CD4-positive, alpha-beta T cell treated with Interleukin-12 subunit alpha and Interleukin-12 subunit beta, for 1 hour (primary cell): ENCODE measurements around the gene EXOC7.

Source experiments
- DNase-seq: peaks from one replicate; pipeline ENCODE4 v3.0.0-alpha.2; 2020

Gene EXOC7

GRCh38 chr17:76119409-76120371 lies 16.1 kb upstream of the EXOC7 start:
- no peak for DNase-seq

- DNase-seq: no peak
Measured at GRCh38 chr17:76115138-76115754, 11.7 kb upstream of the EXOC7 start.

GRCh38 chr17:76111956-76112355 lies 8.4 kb upstream of the EXOC7 start:
- DNase-seq: no peak

- DNase-seq: peak; percentile 43
Measured at GRCh38 chr17:76107509-76107908, 3.9 kb upstream of the EXOC7 start.

DNA sequence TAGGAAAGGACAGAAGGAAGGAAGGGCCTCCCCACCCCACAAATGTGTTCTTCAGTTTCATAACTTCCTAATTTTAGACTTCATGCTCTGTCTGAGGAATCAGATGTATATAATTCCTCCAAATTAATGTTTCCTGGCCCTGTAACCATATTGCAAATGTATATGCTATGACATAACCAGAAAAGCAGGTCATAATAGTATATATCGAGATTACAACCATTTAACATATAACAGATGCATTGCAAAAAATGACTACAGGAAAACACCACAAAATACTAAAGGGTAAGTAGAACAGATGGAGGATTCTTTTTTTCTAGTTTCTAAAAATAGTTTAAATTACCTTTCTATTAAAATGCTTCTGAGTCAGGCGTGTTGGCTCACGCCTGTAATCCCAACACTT lies 3.1 kb upstream of the EXOC7 start:
- DNase-seq: no peak

DNA sequence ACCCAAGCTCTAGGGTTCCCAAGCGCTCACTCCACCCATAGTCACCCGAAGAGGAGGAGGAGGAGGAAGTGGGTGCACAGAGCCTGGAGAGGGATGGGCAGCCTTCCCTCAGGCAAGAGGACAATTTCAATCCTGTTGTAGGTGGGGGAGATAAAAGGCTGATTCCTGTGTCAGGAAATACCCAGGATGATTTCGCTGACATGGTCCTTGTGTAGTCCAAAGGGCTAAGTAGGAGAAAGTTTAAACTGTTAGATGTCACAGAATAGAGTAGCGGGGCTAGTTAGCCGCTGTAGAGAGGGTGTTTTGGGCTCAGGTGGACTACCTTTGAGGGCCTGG lies 1.3 kb upstream of the EXOC7 start:
- DNase-seq: no peak

DNA sequence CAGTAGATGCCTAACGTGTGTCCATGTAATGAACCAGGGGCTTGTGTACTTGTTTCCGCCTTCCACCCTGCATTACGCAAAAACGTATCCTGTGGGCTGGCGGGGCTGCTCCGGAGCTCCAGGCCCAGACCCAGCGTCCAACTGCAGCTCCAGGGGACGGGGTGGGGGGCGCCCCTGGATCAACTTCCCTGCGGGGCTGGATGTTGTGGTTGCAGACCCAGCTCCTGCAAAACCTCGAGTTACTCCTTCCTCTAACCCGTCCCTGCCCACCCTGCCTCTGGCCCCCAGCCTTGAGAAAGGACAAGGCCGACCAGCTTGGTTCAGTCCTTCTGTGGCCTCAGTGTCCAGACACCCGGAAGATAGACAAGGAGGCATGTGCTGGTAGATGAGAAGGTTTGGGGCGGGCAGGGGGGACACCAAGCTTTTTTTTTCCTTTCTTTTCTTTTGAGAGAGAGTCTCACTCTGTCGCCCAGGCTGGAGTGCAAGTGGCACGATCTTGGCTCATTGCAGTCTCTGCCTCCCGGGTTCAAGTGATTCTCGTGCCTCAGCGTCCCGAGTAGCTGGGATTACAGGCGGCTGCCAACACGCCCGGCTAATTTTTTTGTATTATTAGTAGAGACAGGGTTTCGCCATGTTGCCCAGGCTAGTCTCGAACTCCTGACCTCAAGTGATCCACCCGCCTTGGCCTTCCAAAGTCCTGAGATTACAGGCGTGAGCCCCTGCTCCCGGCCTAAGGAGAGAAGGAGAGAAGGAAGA lies 731 bp upstream of the EXOC7 start:
- DNase-seq: no peak

DNA sequence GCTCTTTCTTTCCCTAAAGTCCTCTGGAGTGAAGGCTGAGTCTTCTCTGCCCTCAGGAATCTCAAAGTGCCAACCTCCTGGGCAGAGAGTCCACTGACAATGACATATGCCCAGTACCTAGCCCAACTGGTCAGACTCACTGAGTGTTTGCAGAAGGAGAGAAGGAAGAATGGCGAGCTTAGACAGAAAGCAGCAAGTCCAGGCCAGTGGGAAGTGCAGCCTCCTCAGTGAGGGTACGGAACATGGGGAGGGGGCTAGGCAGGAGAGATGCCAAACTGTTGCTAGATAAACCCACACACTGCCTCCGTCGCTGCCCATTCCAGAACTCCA lies 678 bp downstream of the EXOC7 start:
- DNase-seq: no peak

GRCh38 chr17:76097716-76098295 lies 5.8 kb downstream of the EXOC7 start:
- DNase-seq: no peak

DNA sequence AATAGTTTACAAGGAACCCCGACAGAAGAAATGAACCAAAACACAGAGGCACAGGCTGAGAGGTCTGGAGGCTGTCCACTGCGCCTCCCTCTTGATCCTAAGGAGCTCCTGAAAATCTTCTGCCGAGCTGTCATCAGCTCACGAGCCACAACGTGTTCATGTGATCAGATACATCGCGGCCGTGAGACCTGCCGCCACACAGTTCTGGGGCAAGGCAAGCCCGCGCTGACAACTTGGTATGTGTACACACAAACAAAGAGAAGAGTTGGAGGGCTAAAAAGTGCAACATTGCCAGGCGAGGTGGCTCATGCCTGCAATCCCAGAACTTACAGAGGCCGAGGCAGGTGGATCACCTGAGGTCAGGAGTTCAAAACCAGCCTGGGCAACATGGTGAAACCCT lies 7.6 kb downstream of the EXOC7 start:
- DNase-seq: no peak

GRCh38 chr17:76094046-76094445 lies 9.5 kb downstream of the EXOC7 start:
- DNase-seq: no peak

GRCh38 chr17:76092526-76093413 lies 10.8 kb downstream of the EXOC7 start:
- no peak for DNase-seq

DNA sequence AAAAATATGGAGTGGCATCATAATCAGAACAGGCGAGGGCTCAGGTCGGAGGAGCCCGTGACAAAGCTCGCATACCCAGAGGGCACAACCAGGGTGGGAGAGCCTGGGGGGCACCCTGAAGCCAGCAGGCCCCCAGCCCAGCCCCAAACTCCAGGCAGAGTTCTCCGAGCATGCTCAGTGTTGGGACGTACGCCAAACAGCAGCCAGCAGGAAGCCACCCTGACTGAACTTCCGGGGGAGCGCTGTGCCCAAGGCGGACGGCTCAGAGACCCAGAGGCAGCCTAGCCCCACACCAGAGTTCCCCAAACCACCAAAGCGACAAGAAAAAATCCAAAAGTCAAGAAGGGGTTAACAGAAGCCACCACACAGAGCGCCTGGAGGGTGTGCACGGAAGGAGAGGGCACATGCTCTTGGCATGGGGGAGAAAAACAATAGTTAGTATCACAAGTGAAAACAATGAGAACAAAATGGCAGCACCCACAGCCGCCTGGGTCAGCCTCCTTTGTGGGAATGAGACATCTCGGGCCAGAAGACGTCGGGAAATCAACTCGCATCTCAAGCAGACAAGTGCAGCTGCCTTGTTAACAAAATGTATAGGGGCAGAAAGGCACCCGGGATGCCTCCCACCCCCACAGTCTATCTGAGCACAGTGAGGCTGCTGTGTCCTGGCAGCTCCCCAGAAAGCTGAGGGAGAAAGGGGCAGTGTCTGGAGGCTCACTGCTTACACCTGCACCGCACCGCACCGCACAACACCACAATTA lies 11.9 kb downstream of the EXOC7 start:
- DNase-seq: peak; percentile 34

GRCh38 chr17:76090517-76091129 lies 13.0 kb downstream of the EXOC7 start:
- DNase-seq: no peak

GRCh38 chr17:76089680-76090516 lies 13.7 kb downstream of the EXOC7 start:
- no peak for DNase-seq

GRCh38 chr17:76088868-76089576 lies 14.6 kb downstream of the EXOC7 start:
- no peak for DNase-seq

DNA sequence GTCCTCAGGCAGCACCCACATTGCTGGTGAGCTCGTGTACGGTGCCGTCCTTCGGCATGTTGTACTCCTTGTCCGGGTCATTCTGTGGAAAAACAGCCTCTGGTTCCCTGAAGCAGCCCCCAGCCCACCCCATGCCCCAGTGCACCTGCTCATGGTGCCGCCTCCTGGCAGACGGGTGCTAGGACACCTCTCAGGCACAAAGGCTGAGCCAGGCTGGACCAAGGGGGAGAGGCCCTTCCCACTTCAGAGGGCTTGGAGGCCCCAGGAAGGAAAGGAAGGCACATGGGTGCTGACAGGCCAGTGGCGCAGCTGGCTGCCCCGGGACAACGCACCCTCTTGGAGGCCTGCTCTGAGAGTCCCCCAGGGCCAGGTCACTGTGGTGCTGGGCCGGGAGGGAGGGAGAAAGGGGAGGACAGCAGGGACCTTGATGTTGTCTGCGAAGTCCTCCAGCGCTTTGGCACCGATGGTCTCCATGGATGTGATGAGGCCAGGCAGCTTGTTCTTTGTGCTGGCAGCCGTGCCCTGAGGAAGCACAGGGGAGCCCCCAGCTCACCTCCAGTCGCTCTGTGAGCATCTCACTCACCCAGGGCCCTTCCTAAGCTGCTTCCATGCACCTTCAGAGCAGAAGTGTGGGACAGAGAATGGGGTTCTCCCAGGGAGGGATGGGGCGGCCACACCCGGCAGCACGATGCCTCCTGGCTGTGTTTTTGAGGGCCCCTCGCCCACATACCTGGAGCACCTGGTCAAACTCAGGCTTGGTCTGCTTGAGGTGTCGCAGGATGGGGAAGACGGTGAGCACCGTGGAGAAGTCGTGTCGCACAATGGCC lies 15.3 kb downstream of the EXOC7 start:
- DNase-seq: no peak

DNA sequence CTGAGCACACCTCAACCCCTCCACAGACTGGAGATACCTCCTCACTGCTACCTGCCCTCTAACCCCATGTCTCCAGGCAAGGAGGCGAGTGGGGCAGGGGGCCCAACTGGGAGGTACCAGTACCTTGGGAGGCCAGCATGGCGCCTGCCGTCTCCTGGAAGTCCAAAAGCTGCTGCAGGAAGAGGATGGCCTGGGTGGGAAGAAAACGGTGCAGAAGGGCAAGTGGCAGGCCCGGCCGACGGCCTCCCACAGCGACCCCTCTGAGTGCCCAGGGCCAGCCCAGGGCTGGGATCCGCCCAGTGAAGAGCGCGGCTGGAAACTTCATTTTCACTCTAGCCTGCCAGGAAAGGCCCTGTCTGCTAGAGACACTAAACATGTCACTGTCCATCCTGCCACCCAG lies 16.1 kb downstream of the EXOC7 start:
- DNase-seq: no peak

DNA sequence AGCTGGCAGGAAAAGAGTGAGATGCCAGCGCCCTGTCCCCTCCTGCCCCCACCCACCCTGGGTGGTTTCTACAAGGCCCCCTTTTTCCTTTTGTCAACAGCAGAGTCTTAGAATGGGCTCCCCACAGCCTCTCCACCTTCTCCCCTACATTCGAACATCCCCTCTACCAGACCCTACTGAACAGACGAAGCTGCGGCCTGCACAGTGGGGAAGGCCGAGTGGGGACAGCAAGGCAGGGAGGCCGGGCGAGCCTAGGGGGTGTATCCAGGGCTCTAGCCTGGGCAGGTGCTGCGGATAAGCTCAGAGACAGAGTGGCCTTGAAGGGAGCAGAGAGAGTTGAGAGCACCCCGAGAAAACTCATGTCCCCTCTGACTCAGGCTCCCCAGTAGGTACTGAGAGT lies 17.2 kb downstream of the EXOC7 start:
- DNase-seq: no peak
